Ecto neural progenitor cell (in vitro differentiated cells): ENCODE measurements around the gene HS6ST2.
"Not testable (repeated sequence)": the region's sequence is repeated elsewhere in the genome, so short reads cannot be mapped to it uniquely, and the experiment has no call there.

Experiments used
- DNase-seq: peaks from one replicate; pipeline ENCODE4 v3.0.0-alpha.2; 2018; ENCODE audit warnings: low spot score

The HS6ST2 gene

DNA sequence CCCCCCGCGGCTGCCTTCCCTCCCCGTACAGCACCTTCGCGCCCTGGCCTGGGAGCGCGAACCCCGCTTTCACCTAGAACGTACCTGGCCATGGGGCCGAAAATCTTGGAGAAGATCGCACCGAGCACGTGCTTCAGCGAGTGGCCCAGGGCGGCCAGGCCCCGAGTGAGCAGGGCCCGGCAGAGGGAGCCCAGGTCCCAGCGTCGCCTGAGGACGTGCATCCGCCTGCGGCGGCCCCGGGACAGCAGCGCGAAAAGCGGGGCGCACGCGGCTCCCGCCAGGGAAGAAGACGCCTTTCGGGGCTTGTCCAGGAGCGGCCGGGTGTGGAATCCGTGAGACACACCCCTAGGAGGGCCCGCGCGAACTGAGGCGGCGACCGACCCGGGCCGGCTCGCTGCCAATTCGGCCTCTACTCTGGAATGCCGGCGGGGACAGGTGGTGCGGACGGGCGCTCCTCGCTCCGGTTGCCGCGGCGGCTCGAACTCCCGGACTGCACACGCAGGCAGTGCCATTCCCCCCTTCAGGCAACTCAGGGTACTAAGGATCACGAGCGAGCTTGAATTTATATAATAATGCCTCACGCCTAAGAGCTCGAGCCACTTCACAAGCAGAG lies at the start of gene HS6ST2:
Gene HS6ST2 (minus strand): TSS at position 539 of the 613 bp plus-strand sequence.
- DNase-seq, result peak; percentile 64

DNA sequence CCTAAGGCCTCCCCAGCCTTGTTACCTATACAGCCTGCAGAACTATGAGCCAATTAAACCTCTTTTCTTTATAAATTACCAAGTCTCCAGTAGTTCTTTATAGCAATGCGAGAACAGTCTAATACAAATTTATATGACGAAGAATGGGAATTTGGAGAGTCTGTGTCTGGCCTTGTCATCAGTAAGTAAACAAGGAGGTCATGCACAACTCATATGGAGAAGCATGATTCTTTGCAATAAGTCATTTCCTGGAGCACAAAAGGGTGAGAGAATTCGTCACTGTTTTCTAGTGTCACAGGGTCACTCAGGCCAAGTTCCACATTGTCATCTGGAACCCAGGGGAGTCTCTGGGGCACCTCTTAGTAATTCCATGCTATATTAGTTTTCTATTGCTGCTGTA lies 49.0 kb upstream of the HS6ST2 start:
- DNase-seq, result no peak

- DNase-seq, result no peak
Observed at GRCh38 chrX:133005616-133006015, 47.2 kb upstream of the HS6ST2 start.

DNA sequence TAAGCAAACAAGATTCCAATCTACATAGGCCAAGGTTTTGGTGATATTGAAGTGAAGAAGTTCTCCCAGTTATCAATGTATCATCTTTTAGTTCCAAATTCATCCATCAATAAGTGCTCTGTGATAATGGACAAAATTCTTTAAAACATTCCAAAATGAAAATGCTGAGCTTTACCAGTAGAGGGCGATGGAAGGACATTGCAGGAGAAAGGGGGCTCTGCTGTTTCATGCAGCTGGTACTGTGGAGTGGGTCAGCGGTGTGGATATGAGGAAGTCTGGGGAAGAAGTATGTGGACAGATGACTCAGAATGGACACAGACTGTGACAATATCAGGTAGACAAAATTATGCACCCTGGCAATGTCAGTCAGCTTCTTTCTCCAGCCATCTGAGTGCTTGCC lies 46.6 kb upstream of the HS6ST2 start:
- peak; percentile 39 for DNase-seq

DNA sequence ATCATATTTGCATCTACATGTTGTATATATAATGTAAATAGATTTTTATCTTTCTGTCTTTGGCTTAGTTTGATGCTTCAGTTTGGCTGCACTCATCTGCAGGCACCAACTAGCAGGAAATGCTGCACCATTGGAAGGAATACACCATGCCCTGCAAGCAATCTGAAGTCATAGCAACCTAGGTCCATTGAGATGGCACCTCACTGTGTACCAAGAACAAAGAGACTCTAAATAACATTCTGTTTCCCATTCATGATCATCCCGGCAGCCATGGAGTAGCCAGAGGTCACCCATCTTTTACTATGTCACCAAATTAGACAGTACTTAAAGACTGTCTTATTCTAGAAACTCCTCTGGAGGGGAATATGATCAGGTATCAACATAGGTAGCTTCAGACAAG lies 40.8 kb upstream of the HS6ST2 start:
- DNase-seq, result no peak

DNA sequence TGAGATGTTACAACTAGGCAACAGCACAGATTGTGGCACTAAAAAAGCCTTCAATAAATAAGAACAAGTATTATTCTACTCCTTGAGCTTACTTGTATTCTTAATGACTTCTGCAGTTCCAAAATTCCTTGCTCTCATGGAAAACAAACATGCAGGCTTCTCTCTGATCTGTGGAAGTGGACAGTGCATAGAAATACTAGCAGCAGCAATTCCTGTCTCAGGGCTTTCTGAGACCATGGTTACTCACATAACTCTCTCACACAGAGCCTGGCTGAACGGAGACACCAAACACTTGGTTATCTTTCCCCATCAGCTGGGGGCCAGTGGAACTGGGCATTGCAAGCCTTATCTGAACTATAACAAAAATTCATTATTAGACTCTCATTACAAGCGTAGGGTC lies 32.4 kb upstream of the HS6ST2 start:
- no peak for DNase-seq

DNA sequence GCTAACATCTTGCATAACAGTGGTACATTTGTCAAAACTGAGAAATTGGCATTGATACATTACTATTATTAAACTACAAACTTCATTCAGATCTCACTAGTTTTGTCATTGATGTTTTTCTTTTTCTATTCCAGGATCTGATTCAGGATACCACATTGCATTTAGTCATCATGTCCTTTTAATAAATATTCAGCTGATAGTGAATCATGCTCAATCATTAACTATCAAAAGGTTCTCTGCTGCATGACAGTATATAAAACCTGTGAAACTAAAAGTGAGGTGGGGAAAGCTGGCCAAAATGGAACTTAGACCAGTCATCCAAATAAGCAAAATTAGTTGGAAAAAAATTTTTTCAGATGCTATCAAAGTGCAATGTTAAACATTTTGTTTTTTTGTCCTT lies 28.1 kb upstream of the HS6ST2 start:
- DNase-seq, result no peak

DNA sequence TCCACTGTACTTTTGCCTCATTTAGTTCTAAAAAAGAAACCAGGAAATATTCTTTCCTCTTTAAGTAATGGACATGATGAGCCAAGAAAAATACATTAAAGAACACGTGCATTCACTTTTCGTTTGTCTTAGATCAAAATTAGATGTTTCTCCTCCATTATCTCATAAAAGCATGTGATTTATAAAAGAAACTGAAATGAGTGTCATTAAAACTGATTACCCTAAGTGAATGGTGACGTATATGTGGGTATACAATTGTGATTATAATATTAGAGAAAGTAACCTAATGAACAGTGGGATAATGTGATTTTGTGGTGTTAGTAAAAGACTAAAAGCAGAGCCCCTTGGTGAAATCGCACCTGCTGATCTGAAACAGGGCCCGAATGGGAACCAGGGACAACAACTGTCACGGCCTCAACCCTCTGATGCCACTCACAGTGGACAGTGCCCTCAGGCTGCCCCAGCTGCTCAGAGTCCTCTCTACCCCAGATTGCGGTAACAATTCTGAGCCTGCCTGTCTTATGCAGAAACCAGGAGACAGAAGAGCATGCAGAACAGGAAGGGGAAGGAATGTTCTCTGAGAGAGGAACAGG lies 25.7 kb upstream of the HS6ST2 start:
- DNase-seq, result no peak

DNA sequence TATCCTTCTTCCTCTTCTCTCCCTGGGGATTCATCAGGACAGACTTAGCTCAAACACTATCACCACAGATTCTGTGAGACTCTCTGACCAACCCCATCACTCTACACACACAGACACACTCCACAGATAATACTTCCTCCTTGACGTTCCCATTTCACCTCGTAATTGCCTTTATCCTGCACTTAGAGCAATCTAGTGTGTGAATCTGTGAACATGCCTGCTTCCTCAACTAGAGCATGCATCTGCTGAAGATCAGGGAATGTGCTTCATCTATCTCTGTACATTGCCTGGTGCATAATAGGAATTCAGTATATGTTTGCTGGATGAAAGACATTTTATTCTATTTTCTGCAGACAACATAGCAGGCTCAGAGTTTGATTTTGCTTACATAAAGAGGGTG lies 25.1 kb upstream of the HS6ST2 start:
- no peak for DNase-seq

GRCh38 chrX:132980035-132980434 lies 21.6 kb upstream of the HS6ST2 start:
- DNase-seq, result not testable (repeated sequence)

DNA sequence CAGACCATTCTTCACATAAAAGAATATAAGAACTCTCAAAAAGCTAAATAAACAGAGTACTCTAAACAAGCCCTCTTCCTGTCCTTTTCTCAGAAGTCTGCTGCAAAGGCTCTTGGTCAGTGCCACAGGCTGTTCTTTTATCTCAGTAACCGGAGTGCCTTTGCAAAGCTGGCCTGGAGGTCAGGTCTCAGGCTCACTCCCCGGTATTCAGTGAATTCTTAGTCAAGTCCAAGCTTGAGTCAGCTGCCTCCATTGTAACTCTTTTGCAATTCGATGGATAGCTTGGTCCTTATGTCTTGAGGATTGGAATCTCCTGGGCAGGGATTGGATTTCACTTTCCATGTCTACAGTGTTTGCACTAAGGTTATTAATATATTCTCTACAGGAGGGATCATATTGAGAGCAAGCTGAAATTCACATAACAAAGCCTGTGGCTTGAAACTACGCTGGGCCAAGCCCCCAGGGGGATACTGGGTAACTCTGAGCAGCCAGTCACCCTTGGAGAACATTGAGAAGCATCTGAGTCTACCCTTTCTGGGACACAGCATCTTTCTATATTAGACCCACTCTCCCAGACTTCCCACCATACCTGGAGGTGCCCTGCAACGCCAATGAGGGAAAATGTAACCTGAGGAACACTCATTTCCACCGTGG lies 10.0 kb upstream of the HS6ST2 start:
- DNase-seq, result no peak

DNA sequence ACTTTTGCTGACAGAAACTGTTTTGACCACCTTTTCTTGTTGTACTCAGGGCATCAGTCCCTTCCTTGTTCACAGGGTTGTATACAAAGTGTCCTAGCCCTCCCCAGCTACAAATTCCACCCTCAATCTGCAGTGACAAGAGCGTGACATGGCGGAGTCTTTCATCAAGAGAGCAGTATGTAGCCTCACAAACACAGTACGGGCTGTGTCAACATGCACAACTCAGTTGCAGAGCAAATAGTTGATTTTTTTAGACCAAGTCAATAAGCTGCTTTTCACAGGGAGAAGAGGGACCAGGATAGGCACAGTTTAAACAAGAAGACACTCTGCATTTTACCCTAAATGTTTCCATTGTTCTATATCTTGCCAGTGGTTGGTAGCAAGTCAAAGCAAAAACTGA lies 8.6 kb upstream of the HS6ST2 start:
- DNase-seq, result no peak

GRCh38 chrX:132965461-132965860 lies 7.0 kb upstream of the HS6ST2 start:
- DNase-seq, result no peak

DNA sequence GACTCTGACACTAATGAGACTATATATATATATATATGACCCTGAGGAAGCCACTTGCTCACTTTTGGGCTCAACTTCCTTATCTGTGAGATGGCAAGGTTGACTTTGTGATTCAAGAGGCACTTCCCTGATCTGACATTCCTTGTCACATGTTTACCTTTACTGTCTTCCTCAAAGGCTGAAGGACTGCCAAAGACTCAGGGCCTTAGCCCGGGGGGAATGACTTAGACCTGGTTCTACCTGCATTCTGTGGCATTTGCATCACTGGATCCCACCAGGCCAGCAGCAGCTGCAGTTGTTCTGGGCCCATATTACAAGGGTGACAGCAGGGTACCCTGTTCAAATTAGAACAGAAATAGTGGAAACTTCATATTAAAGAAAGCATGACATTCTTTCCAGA lies 3.1 kb upstream of the HS6ST2 start:
- DNase-seq, result no peak

- DNase-seq, result peak; percentile 79
Observed at GRCh38 chrX:132957211-132958090, 978 bp downstream of the HS6ST2 start.

- peak; percentile 49 for DNase-seq
Observed at GRCh38 chrX:132956421-132957210, 1.8 kb downstream of the HS6ST2 start.

GRCh38 chrX:132955690-132956089 lies 2.7 kb downstream of the HS6ST2 start:
- DNase-seq, result no peak

DNA sequence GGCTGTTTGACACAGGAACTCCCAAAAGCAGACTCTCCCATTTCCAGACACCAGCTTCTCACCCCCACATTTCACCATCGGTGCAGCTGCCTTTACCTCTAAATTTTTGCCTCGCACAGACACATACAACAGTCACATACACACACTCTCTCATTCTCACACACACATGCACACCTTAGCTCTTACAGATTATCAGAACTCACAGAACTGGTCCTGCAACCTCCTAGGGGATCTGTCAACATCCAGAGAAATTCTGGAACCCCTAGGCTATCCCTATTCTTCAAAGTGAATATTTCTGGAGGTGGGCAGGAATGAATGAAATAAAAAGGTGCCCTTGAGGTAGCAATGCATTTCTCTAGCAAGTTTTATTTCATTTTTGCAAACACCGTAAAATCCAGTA lies 4.1 kb downstream of the HS6ST2 start:
- DNase-seq, result no peak

DNA sequence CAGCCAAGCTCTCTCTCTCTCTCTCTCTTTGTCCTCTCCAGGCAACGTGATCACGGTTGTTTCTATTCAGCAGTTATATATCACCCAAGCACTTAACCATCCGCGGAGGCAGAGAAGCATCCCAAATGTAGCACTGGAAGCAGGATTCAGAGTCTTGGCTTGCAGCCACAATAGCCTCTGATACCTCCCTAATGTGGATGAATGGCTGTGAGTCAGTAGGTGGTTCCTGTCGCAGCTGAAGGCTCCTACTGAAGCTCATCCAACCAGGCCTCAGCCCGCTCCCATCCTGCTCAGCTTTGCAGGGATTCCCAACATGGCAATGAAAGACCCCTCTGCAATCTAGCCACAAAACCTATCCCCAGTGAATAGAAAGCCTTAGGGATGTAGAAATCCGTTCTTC lies 5.1 kb downstream of the HS6ST2 start:
- no peak for DNase-seq

- DNase-seq, result no peak
Observed at GRCh38 chrX:132948648-132949260, 9.7 kb downstream of the HS6ST2 start.

GRCh38 chrX:132945055-132945599 lies 13.3 kb downstream of the HS6ST2 start:
- DNase-seq, result not testable (repeated sequence)
